Endothelial cell of umbilical vein (primary cell): ENCODE data around the gene GSK3A. TPM values are rescaled to one million over a fixed set of nuclear protein-coding genes. Genes with fewer than 3 reads are reported as not detected.

ENCODE experiments used
- BruUV-seq: library from RNA; stranded (reverse); fragments of 400-500 nt; replicated peaks from 2 replicates; lab custom pipeline; 2021; lab: Mats Ljungman, UMichigan
- CTCF ChIA-PET: fragments of 300-600, 350-600 bp; sonication (Branson Sonifier 250); formaldehyde crosslinking; loops from one replicate; lab custom pipeline; 2021; ENCODE audit warnings: antibody characterized with exemption, inconsistent platforms; lab: Charles Lee
- POLR2A ChIA-PET: fragments of 300-600, 350-600 bp; sonication (Branson Sonifier 250); formaldehyde crosslinking; loops from one replicate; lab custom pipeline; 2021; ENCODE audit warnings: antibody characterized with exemption, inconsistent platforms; lab: Charles Lee
- DNase-seq: peaks from one replicate; pipeline ENCODE4 v3.0.0-alpha.2; 2011; ENCODE audit warnings: low read depth, low spot score
- FAIRE-seq: peaks from 2 replicates; lab custom pipeline; 2011; peaks lifted over from hg19 to GRCh38; lab: Jason Lieb, UNC
- H2AFZ ChIP-seq: 2 replicates; pipeline ENCODE4 v1.6.0; 2012; ENCODE audit warnings: low read depth, low read length, control low read depth, inconsistent platforms
- H3K27ac ChIP-seq: 2 replicates; pipeline ENCODE4 v1.5.1; 2011; ENCODE audit warnings: low read depth, mild to moderate bottlenecking, control low read depth, low read length, moderate library complexity; ENCODE audit not compliant: insufficient read depth
- H3K27me3 ChIP-seq, 2 experiments: 2 replicates each; pipeline versions ENCODE4 v1.6.0 to v1.6.1; 2011; ENCODE audit warnings: low read length in 2 of 2, mixed read lengths in 1 of 2; ENCODE audit not compliant: control insufficient read depth in 2 of 2, insufficient read depth in 2 of 2
- H3K36me3 ChIP-seq, 2 experiments: 2 replicates in 1 of 2; 3 replicates in 1 of 2; pipeline ENCODE4 v1.5.1; 2011; ENCODE audit warnings: low read length in 2 of 2, mild to moderate bottlenecking in 1 of 2, moderate library complexity in 1 of 2; ENCODE audit not compliant: control insufficient read depth in 2 of 2, insufficient read depth in 2 of 2; ENCODE audit errors: extremely low read depth in 1 of 2
- H3K4me1 ChIP-seq: 3 replicates; pipeline ENCODE4 v1.5.1; 2011; ENCODE audit warnings: mild to moderate bottlenecking, low read length; ENCODE audit not compliant: control insufficient read depth, insufficient read depth; ENCODE audit errors: extremely low read depth
- H3K4me2 ChIP-seq: 2 replicates; pipeline ENCODE4 v1.6.1; 2011; ENCODE audit warnings: low read length, control low read depth, mixed read lengths; ENCODE audit not compliant: insufficient read depth
- H3K4me3 ChIP-seq, 3 experiments: fragments of 200-600 bp in 1 of 3; sonication (generic), shearing (Covaris generic) in 1 of 3; replicated peaks in 1 of 3; 2 replicates each; pipeline ENCODE4 v1.5.1; 2011 to 2016; ENCODE audit warnings: control low read depth in 3 of 3, low read length in 3 of 3, mild to moderate bottlenecking in 2 of 3, inconsistent platforms in 1 of 3, low read depth in 1 of 3, moderate library complexity in 1 of 3; ENCODE audit not compliant: insufficient read depth in 1 of 3
- H3K79me2 ChIP-seq: 2 replicates; pipeline ENCODE4 v1.6.0; 2012; ENCODE audit warnings: low read length, inconsistent platforms; ENCODE audit not compliant: control insufficient read depth, insufficient read depth
- H3K9ac ChIP-seq: replicated peaks from 2 replicates; pipeline ENCODE3; 2011; ENCODE audit warnings: low read length, control low read depth; ENCODE audit not compliant: insufficient read depth; ENCODE audit errors: extremely low read depth
- H3K9me1 ChIP-seq: replicated peaks from 3 replicates; pipeline ENCODE4 v1.6.0; 2011; ENCODE audit warnings: mild to moderate bottlenecking, low read length; ENCODE audit not compliant: control insufficient read depth, insufficient read depth; ENCODE audit errors: extremely low read depth
- H3K9me3 ChIP-seq: replicated peaks from 2 replicates; pipeline ENCODE4 v1.5.1; 2012; ENCODE audit warnings: low read length, inconsistent platforms; ENCODE audit not compliant: control insufficient read depth, insufficient read depth
- H4K20me1 ChIP-seq: replicated peaks from 2 replicates; pipeline ENCODE3; 2011; ENCODE audit warnings: mild to moderate bottlenecking, low read length; ENCODE audit not compliant: control insufficient read depth, insufficient read depth; ENCODE audit errors: extremely low read depth
- EZH2 ChIP-seq: IDR thresholded peaks from 2 replicates; pipeline ENCODE4 v1.6.1; 2012; ENCODE audit warnings: borderline replicate concordance, low read depth, mild to moderate bottlenecking, moderate library complexity, low read length, inconsistent platforms; ENCODE audit not compliant: severe bottlenecking
- FOS ChIP-seq: IDR thresholded peaks from 2 replicates; pipeline ENCODE4 v1.6.1; 2011; ENCODE audit warnings: mild to moderate bottlenecking, low read length, moderate library complexity, borderline replicate concordance; ENCODE audit not compliant: insufficient read depth
- GATA2 ChIP-seq: IDR thresholded peaks from 2 replicates; pipeline ENCODE4 v1.7.0; 2011; ENCODE audit warnings: low read depth, mild to moderate bottlenecking, moderate library complexity, mixed read lengths, low read length; ENCODE audit not compliant: insufficient read length, insufficient read depth
- JUN ChIP-seq: IDR thresholded peaks from 2 replicates; pipeline ENCODE4 v1.6.1; 2011; ENCODE audit warnings: borderline replicate concordance, low read depth; ENCODE audit not compliant: insufficient read length, insufficient read depth
- MYC ChIP-seq: IDR thresholded peaks from one replicate; pipeline ENCODE4 v1.6.1; 2011; ENCODE audit warnings: mild to moderate bottlenecking, low read depth, low read length
- POLR2A ChIP-seq: IDR thresholded peaks from 2 replicates; pipeline ENCODE4 v1.6.1; 2012; ENCODE audit warnings: low read depth, mild to moderate bottlenecking, control low read depth, low read length
- POLR2AphosphoS5 ChIP-seq: IDR thresholded peaks from 2 replicates; pipeline ENCODE4 v1.6.1; 2012; ENCODE audit warnings: low read depth, mild to moderate bottlenecking, control low read depth, low read length, moderate library complexity; ENCODE audit not compliant: insufficient read depth
- dilution Hi-C: fragments of 300-500 bp; cut with MboI; formaldehyde crosslinking; loops from one replicate; pipeline ENCODE4 v1.15.0; 2019; ENCODE audit warnings: low sequenced_read_pairs; ENCODE audit not compliant: extremely low pct_ligation_motif_present
- intact Hi-C: fragments of 100-400 bp; cut with micrococcal nuclease; formaldehyde crosslinking; loops from one replicate; pipeline ENCODE4 v1.10.0; 2022
- polyA plus RNA-seq, 4 experiments: library from polyadenylated mRNA; depleted of rRNA in 3 of 4; stranded (reverse) in 3 of 4; unstranded in 1 of 4; fragments of >200 nt; gene quantifications; 2 replicates each; pipeline versions ENCODE4 v1.2.1 to v1.2.3, GENCODE V29; 2011 to 2012; ENCODE audit warnings: missing spikeins in 1 of 4
- total RNA-seq: library from RNA; stranded (reverse); gene quantifications from 2 replicates; pipeline ENCODE4 v1.2.3, GENCODE V29; 2021
- TF ChIP-seq, protein P1 (sequence below), 2 donors: IDR thresholded peaks; 1 replicate in 1 of 2; 2 replicates in 1 of 2; pipeline ENCODE4 v1.5.1; 2011; ENCODE audit warnings: low read length in 2 of 2, mild to moderate bottlenecking in 2 of 2, moderate library complexity in 2 of 2, control low read depth in 1 of 2, inconsistent platforms in 1 of 2, low read depth in 1 of 2; ENCODE audit not compliant: insufficient read depth in 1 of 2; ENCODE audit errors: extremely low read depth in 1 of 2
- TF ChIP-seq, protein P2 (sequence below): IDR thresholded peaks from 2 replicates; pipeline ENCODE4 v1.6.1; 2011; ENCODE audit not compliant: insufficient read depth, insufficient read length

Gene GSK3A
- total and polyA plus RNA-seq, 2 donors (not counting 3 experiments of a cell fraction or from before 2014, with no cell fraction given) = 49.5 to 73.7 TPM

DNA sequence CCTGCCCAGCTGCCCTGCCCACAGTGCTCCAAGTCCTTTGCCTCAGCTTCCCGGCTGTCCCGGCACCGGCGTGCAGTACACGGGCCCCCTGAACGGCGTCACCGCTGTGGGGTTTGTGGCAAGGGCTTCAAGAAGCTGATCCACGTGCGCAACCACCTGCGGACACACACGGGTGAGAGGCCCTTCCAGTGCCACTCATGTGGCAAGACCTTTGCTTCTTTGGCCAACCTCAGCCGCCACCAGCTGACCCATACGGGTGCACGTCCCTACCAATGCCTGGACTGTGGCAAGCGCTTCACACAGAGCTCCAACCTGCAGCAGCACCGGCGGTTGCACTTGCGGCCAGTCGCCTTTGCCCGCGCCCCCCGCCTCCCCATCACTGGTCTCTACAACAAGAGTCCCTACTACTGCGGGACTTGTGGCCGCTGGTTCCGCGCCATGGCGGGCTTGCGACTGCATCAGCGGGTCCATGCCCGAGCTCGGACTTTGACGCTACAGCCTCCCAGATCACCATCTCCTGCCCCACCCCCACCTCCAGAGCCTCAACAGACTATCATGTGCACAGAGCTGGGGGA, 16.6 kb downstream of the GSK3A start:
- BruUV-seq = no TSS peak
- peaks cover 4% of the 10 kb centered on the region for H3K4me1 ChIP-seq
- H3K9me3 ChIP-seq = no peaks in the 10 kb centered on the region
- H3K27me3 ChIP-seq = no peaks in the 10 kb centered on the region
- H4K20me1 ChIP-seq = no peaks in the 10 kb centered on the region
- FAIRE-seq (no peak), DNase-seq (no peak)
- no peak overlapping the region for H3K27ac ChIP-seq
- peaks cover 18 to 39% of the 10 kb centered on the region in 2 experiments for H3K36me3 ChIP-seq
- no peak overlapping the region for H3K4me3 ChIP-seq
- no peak for TF ChIP-seq EZH2
- TF ChIP-seq, protein P1, sequence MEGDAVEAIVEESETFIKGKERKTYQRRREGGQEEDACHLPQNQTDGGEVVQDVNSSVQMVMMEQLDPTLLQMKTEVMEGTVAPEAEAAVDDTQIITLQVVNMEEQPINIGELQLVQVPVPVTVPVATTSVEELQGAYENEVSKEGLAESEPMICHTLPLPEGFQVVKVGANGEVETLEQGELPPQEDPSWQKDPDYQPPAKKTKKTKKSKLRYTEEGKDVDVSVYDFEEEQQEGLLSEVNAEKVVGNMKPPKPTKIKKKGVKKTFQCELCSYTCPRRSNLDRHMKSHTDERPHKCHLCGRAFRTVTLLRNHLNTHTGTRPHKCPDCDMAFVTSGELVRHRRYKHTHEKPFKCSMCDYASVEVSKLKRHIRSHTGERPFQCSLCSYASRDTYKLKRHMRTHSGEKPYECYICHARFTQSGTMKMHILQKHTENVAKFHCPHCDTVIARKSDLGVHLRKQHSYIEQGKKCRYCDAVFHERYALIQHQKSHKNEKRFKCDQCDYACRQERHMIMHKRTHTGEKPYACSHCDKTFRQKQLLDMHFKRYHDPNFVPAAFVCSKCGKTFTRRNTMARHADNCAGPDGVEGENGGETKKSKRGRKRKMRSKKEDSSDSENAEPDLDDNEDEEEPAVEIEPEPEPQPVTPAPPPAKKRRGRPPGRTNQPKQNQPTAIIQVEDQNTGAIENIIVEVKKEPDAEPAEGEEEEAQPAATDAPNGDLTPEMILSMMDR (IDR thresholded peaks at IDR 0.05; ENCODE audit: extremely low read depth in 1 of 2, insufficient read depth in 1 of 2, low read depth in 1 of 2, low read length in 2 of 2) = no peak
- TF ChIP-seq JUN = no peak
- TF ChIP-seq POLR2A = no peak
- TF ChIP-seq POLR2AphosphoS5 = no peak
- no peak for TF ChIP-seq GATA2
- TF ChIP-seq, protein P2, sequence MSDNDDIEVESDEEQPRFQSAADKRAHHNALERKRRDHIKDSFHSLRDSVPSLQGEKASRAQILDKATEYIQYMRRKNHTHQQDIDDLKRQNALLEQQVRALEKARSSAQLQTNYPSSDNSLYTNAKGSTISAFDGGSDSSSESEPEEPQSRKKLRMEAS = no peak
- no peak for TF ChIP-seq MYC
- no peak for TF ChIP-seq FOS
- POLR2A ChIA-PET = no interaction called here
- H3K9ac ChIP-seq = no peak overlapping the region
- H2AFZ ChIP-seq = no peak overlapping the region
- CTCF ChIA-PET = interaction anchor here (1.4 kb wide), 1 partner anchor 17 kb away, joined by 3 read pairs; no protein-coding TSS in a partner anchor
- H3K9me1 ChIP-seq = no peaks in the 10 kb centered on the region
- dilution Hi-C loops (no loop called here), intact Hi-C loops (no loop called here)
- no peak overlapping the region for H3K4me2 ChIP-seq
- peaks cover 48% of the 10 kb centered on the region for H3K79me2 ChIP-seq
